SK-N-SH treated with all-trans-retinoic acid at 6 μM for 48 hours (cell line): ENCODE results near the gene MRPL41.
"Not testable (repeated sequence)": the region's sequence is repeated elsewhere in the genome, so short reads cannot be mapped to it uniquely, and the experiment has no call there.

Source experiments
- ATAC-seq: fragments of 200-7000 bp; cut with Tn5 transposase; 3 replicates; pipeline ENCODE4 v1.9.1; 2020; ENCODE audit warnings: mild to moderate bottlenecking, moderate library complexity
- ARNTL ChIP-seq: fragments of 450-650 bp; formaldehyde crosslinking; IDR thresholded peaks from 2 replicates; pipeline ENCODE4 v1.5.0; 2020; ENCODE audit warnings: low read depth, mild to moderate bottlenecking, moderate library complexity, borderline replicate concordance
- BACH2 ChIP-seq: fragments of 250-450 bp; sonication (Bioruptor Pico); IDR thresholded peaks from 2 replicates; pipeline ENCODE4 v1.9.0; 2021; ENCODE audit warnings: mild to moderate bottlenecking, borderline replicate concordance
- CSDC2 ChIP-seq: fragments of 250-450 bp; sonication (Bioruptor Pico); IDR thresholded peaks from 2 replicates; pipeline ENCODE4 v1.5.0; 2020; ENCODE audit warnings: mild to moderate bottlenecking, moderate library complexity
- ISL1 ChIP-seq: fragments of 250-450 bp; sonication (Bioruptor Pico); IDR thresholded peaks from 2 replicates; pipeline ENCODE4 v2.1.2; 2022; ENCODE audit warnings: mild to moderate bottlenecking, moderate library complexity
- OSR1 ChIP-seq: fragments of 250-450 bp; sonication (Bioruptor Pico); IDR thresholded peaks from 2 replicates; pipeline ENCODE4 v1.8.0; 2022; ENCODE audit warnings: moderate library complexity, mild to moderate bottlenecking, inconsistent platforms
- RARB ChIP-seq: fragments of 250-450 bp; sonication (Bioruptor Pico); IDR thresholded peaks from 2 replicates; pipeline ENCODE4 v1.8.0; 2021; ENCODE audit warnings: mild to moderate bottlenecking, moderate library complexity
- SNAI2 ChIP-seq: fragments of 250-450 bp; sonication (Bioruptor Pico); IDR thresholded peaks from 2 replicates; pipeline ENCODE4 v1.5.0; 2020; ENCODE audit warnings: mild to moderate bottlenecking, moderate library complexity
- ZC3H10 ChIP-seq: fragments of 250-450 bp; sonication (Bioruptor Pico); IDR thresholded peaks from 2 replicates; pipeline ENCODE4 v1.5.1; 2021; ENCODE audit warnings: mild to moderate bottlenecking, moderate library complexity
- ZFP3 ChIP-seq: fragments of 250-450 bp; sonication (Bioruptor Pico); IDR thresholded peaks from 2 replicates; pipeline ENCODE4 v1.5.0; 2020; ENCODE audit warnings: mild to moderate bottlenecking, moderate library complexity
- ZFP30 ChIP-seq: fragments of 450-650 bp; formaldehyde crosslinking; IDR thresholded peaks from 2 replicates; pipeline ENCODE4 v1.5.0; 2022; ENCODE audit warnings: mild to moderate bottlenecking, moderate library complexity
- ZNF565 ChIP-seq: fragments of 450-650 bp; formaldehyde crosslinking; conservative IDR thresholded peaks from 2 replicates; pipeline ENCODE4 v1.5.0; 2020; ENCODE audit warnings: low read depth, mild to moderate bottlenecking, moderate library complexity
- ZNF8 ChIP-seq: fragments of 450-650 bp; formaldehyde crosslinking; IDR thresholded peaks from 2 replicates; pipeline ENCODE4 v1.5.0; 2020; ENCODE audit warnings: mild to moderate bottlenecking, moderate library complexity
- TF ChIP-seq, protein P1 (sequence below): fragments of 250-450 bp; sonication (Bioruptor Pico); IDR thresholded peaks from 2 replicates; pipeline ENCODE4 v1.5.0; 2020; ENCODE audit warnings: mild to moderate bottlenecking, moderate library complexity
- TF ChIP-seq, protein P2 (sequence below): fragments of 250-450 bp; sonication (Bioruptor Pico); IDR thresholded peaks from 2 replicates; pipeline ENCODE4 v1.8.0; 2020; ENCODE audit warnings: mild to moderate bottlenecking, moderate library complexity, borderline replicate concordance
- TF ChIP-seq, protein P3 (sequence below): fragments of 250-450 bp; sonication (Bioruptor Pico); IDR thresholded peaks from 2 replicates; pipeline ENCODE4 v1.8.0; 2021; ENCODE audit warnings: low read depth, mild to moderate bottlenecking, moderate library complexity, borderline replicate concordance

Gene MRPL41

DNA sequence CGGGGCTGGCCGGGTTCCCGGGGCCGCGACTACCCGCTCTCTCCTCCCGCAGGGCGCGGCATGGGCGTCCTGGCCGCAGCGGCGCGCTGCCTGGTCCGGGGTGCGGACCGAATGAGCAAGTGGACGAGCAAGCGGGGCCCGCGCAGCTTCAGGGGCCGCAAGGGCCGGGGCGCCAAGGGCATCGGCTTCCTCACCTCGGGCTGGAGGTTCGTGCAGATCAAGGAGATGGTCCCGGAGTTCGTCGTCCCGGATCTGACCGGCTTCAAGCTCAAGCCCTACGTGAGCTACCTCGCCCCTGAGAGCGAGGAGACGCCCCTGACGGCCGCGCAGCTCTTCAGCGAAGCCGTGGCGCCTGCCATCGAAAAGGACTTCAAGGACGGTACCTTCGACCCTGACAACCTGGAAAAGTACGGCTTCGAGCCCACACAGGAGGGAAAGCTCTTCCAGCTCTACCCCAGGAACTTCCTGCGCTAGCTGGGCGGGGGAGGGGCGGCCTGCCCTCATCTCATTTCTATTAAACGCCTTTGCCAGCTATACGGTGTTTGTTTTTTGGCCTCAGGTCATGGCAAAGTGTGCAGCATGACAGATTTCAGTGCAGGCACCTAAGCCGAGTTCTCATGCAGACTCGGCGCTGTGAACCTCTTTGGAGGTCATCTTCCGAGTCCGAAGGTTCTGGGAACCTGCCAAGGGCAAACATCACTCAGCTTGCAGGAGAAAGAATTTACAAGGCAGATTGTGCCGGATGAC lies 516 bp downstream of the MRPL41 start (continued):
- TF ChIP-seq ZC3H10 (CRISPR knock-in tag), result no peak

DNA sequence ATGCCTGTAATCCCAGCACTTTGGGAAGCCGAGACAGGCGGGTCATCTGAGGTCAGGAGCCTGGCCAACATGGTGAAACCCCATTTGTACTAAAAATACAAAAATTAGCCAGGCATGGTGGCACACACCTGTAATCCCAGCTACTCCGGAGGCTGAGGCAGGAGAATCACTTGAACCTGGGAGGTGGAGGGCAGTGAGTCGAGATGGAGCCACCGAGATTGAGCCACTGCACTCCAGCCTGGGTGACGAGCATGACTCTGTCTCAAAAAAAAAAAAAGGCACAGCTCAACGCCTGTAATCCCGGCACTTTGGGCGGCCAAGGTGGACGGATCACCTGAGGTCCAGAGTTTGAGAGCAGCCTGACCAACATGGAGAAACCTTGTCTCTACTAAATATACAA lies 2.0 kb downstream of the MRPL41 start:
- ATAC-seq, result not testable (repeated sequence)

DNA sequence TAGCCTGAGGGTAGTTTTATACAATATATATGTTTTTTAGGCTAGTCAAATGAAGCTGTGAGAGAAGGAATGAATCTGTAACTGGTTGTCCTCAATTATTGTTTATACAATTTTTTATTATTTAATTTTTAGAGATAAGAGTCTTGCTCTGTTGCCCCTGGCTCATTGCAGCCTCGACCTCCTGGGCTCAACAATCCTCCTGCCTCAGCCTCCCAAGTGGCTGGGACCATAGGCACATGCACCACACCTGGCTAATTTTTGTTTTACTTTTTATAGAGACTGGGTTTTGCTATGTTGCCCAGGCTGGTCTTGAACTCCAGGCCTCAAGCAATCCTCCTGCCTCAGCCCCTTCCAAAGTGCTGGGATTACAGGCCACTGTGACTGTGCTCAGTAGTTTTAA lies 2.7 kb downstream of the MRPL41 start:
- no peak for ATAC-seq
- TF ChIP-seq ZFP3 (CRISPR knock-in tag), result no peak
- no peak for TF ChIP-seq ZFP30 (CRISPR knock-in tag)
- TF ChIP-seq SNAI2 (CRISPR knock-in tag), result no peak
- TF ChIP-seq, protein P1, sequence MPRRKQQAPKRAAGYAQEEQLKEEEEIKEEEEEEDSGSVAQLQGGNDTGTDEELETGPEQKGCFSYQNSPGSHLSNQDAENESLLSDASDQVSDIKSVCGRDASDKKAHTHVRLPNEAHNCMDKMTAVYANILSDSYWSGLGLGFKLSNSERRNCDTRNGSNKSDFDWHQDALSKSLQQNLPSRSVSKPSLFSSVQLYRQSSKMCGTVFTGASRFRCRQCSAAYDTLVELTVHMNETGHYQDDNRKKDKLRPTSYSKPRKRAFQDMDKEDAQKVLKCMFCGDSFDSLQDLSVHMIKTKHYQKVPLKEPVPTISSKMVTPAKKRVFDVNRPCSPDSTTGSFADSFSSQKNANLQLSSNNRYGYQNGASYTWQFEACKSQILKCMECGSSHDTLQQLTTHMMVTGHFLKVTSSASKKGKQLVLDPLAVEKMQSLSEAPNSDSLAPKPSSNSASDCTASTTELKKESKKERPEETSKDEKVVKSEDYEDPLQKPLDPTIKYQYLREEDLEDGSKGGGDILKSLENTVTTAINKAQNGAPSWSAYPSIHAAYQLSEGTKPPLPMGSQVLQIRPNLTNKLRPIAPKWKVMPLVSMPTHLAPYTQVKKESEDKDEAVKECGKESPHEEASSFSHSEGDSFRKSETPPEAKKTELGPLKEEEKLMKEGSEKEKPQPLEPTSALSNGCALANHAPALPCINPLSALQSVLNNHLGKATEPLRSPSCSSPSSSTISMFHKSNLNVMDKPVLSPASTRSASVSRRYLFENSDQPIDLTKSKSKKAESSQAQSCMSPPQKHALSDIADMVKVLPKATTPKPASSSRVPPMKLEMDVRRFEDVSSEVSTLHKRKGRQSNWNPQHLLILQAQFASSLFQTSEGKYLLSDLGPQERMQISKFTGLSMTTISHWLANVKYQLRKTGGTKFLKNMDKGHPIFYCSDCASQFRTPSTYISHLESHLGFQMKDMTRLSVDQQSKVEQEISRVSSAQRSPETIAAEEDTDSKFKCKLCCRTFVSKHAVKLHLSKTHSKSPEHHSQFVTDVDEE (CRISPR knock-in tag), result no peak
- TF ChIP-seq ZNF565 (CRISPR knock-in tag), result no peak
- TF ChIP-seq ISL1, result no peak
- no peak for TF ChIP-seq ZNF8 (CRISPR knock-in tag)
- TF ChIP-seq BACH2 (CRISPR knock-in tag), result no peak
- TF ChIP-seq RARB (CRISPR knock-in tag), result no peak
- TF ChIP-seq, protein P2, sequence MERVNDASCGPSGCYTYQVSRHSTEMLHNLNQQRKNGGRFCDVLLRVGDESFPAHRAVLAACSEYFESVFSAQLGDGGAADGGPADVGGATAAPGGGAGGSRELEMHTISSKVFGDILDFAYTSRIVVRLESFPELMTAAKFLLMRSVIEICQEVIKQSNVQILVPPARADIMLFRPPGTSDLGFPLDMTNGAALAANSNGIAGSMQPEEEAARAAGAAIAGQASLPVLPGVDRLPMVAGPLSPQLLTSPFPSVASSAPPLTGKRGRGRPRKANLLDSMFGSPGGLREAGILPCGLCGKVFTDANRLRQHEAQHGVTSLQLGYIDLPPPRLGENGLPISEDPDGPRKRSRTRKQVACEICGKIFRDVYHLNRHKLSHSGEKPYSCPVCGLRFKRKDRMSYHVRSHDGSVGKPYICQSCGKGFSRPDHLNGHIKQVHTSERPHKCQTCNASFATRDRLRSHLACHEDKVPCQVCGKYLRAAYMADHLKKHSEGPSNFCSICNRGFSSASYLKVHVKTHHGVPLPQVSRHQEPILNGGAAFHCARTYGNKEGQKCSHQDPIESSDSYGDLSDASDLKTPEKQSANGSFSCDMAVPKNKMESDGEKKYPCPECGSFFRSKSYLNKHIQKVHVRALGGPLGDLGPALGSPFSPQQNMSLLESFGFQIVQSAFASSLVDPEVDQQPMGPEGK (CRISPR knock-in tag), result no peak
- no peak for TF ChIP-seq ZC3H10 (CRISPR knock-in tag)
- no peak for TF ChIP-seq OSR1
- TF ChIP-seq CSDC2 (CRISPR knock-in tag), result no peak
- TF ChIP-seq, all 23 proteins: peak for 0

DNA sequence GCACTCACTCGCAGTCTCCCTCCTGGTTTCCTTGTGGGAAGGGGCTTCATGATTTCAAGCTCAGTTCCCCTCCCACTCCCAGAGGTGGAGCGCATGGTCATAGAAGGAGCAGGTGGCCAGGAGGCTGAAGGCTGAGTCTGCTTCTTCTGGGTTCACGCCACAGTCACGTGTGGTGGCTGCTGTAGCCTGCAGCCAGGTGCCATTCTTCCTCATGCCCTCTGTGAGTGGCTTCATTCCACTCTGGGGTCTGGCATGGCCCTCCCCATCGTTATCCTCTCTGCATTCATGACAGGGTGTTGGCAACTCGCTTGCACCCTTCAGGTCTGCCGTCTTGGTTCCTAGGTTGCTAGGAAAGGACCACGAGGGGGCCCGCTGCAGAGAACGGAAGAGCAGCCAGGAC lies 3.5 kb downstream of the MRPL41 start:
- TF ChIP-seq, protein P2 (CRISPR knock-in tag), result no peak
- ATAC-seq, result no peak

DNA sequence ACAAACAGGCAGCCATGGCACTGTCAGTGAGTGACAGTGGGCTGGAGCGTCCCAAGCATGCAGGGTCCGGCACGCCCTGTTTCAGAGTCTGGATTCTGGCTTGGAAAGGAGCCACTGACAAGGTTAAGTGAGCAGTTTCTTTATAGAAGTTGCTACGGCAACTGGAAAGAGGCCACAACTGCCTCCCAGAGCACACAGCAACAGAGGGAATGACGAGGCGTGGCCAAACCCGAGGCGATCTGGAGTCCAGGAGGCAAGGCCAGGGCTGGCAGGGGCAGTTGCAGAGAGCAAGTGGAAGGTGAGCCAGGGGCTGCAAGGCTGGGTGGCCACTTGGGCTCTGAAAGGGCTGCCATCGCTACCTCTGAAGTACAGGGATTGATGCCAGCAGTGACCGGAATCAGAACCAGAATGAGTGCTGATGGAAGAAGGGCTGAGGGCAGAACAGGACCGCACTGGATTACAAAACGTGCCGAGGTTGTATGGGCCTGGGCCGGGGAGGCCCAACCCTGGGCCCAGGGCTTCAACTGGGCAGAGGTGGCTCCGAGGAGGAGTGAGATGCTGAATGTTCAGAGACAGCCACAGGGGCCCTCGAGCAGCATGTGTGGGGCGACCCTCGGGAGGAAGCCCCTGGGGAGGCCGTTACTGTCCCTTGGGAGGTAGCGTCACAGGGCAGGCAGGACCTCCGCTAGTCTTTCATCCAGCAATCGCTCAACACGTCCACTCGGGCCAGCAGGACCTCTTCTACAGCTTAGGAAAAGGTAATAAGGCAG lies 4.6 kb downstream of the MRPL41 start:
- no peak for ATAC-seq
- no peak for TF ChIP-seq ZNF565 (CRISPR knock-in tag)
- TF ChIP-seq ARNTL (CRISPR knock-in tag), result no peak
- no peak for TF ChIP-seq SNAI2 (CRISPR knock-in tag)
- no peak for TF ChIP-seq ZC3H10 (CRISPR knock-in tag)
- TF ChIP-seq, protein P3, sequence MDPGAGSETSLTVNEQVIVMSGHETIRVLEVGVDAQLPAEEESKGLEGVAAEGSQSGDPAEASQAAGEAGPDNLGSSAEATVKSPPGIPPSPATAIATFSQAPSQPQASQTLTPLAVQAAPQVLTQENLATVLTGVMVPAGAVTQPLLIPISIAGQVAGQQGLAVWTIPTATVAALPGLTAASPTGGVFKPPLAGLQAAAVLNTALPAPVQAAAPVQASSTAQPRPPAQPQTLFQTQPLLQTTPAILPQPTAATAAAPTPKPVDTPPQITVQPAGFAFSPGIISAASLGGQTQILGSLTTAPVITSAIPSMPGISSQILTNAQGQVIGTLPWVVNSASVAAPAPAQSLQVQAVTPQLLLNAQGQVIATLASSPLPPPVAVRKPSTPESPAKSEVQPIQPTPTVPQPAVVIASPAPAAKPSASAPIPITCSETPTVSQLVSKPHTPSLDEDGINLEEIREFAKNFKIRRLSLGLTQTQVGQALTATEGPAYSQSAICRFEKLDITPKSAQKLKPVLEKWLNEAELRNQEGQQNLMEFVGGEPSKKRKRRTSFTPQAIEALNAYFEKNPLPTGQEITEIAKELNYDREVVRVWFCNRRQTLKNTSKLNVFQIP (CRISPR knock-in tag), result no peak
